A549 treated with CpdA at 1 μM for 4 hours (cell line): ENCODE measurements around the gene MTNR1A. TPM values are rescaled to one million over a fixed set of nuclear protein-coding genes. Genes with fewer than 3 reads are reported as not detected.

Source experiments
- total RNA-seq: library from RNA; stranded (reverse); fragments of 200-300 nt; extraction: Qiagen RNA extraction; gene quantifications from 5 replicates; pipeline ENCODE4 v1.2.3, GENCODE V29; 2022; ENCODE audit warnings: low read depth

The MTNR1A gene
- 0.23 to 0.51 TPM (median 0.35 TPM) in 5 replicates for total RNA-seq

GRCh38 chr4:186554914-186555827, at the start of gene MTNR1A:
MTNR1A (minus strand) TSS chr4:186555567; CDS start chr4:186555365, 202 bp downstream.

Other genes with a start within 250 kb of the MTNR1A start
- gene FAT1, start 168.3 kb upstream of the MTNR1A start, total RNA-seq, result 127 to 187 TPM (median 147 TPM) in 5 replicates